22Rv1 (cell line): Measurements from ENCODE around the gene BOK.

Experiments used
- CTCF ChIP-seq: fragments of 450-650 bp; IDR thresholded peaks from 2 replicates; pipeline ENCODE4 v1.5.1; 2017; ENCODE audit warnings: mild to moderate bottlenecking
- ZFX ChIP-seq: fragments of 450-650 bp; IDR thresholded peaks from 2 replicates; pipeline ENCODE4 v1.6.1; 2017; ENCODE audit warnings: antibody characterized with exemption, borderline replicate concordance

- no peak for TF ChIP-seq CTCF
- TF ChIP-seq ZFX = no peak
These were observed 9.2 kb downstream of the BOK start for GRCh38 chr2:241567776-241568175.
